Stimulated activated CD4-positive, alpha-beta T cell treated with anti-CD3 and anti-CD28 coated beads, Interleukin-2, amount 100 ng/mL, for 48 hours (primary cell): ENCODE measurements around the gene MPDZ.
"Not testable (repeated sequence)": the region's sequence is repeated elsewhere in the genome, so short reads cannot be mapped to it uniquely, and the experiment has no call there.

Experiments
- DNase-seq, 2 donors: peaks; one replicate each; pipeline ENCODE4 v3.0.0-alpha.2; 2020

Gene MPDZ

GRCh38 chr9:13266167-13266566, 13.3 kb downstream of the MPDZ start:
- DNase-seq: no peak

- no peak for DNase-seq
These were observed 14.7 kb downstream of the MPDZ start for GRCh38 chr9:13264788-13265187.

GRCh38 chr9:13263511-13263910, 16.0 kb downstream of the MPDZ start:
- no peak for DNase-seq

GRCh38 chr9:13252852-13253251, 26.6 kb downstream of the MPDZ start:
- no peak for DNase-seq

GRCh38 chr9:13244181-13244580, 35.3 kb downstream of the MPDZ start:
- no peak for DNase-seq

GRCh38 chr9:13241283-13241682, 38.2 kb downstream of the MPDZ start:
- DNase-seq: no peak

- no peak for DNase-seq
These were observed 39.8 kb downstream of the MPDZ start for GRCh38 chr9:13239660-13240059.

GRCh38 chr9:13239208-13239607, 40.3 kb downstream of the MPDZ start:
- DNase-seq: no peak

GRCh38 chr9:13234932-13235331, 44.6 kb downstream of the MPDZ start:
- DNase-seq: no peak

- DNase-seq: no peak
These were observed 51.1 kb downstream of the MPDZ start for GRCh38 chr9:13228431-13228830.

- DNase-seq: no peak
These were observed 55.1 kb downstream of the MPDZ start for GRCh38 chr9:13224366-13224765.

GRCh38 chr9:13222733-13223132, 56.8 kb downstream of the MPDZ start:
- not testable (repeated sequence) for DNase-seq

- no peak for DNase-seq
These were observed 57.8 kb downstream of the MPDZ start for GRCh38 chr9:13221741-13222140.

- DNase-seq: no peak
These were observed 58.7 kb downstream of the MPDZ start for GRCh38 chr9:13220837-13221236.

- DNase-seq: no peak
These were observed 63.5 kb downstream of the MPDZ start for GRCh38 chr9:13215791-13216554.

GRCh38 chr9:13213998-13214397, 65.5 kb downstream of the MPDZ start:
- no peak for DNase-seq

- DNase-seq: no peak
These were observed 66.2 kb downstream of the MPDZ start for GRCh38 chr9:13213337-13213736.

GRCh38 chr9:13210306-13210705, 69.2 kb downstream of the MPDZ start:
- DNase-seq: no peak

- no peak for DNase-seq
These were observed 70.0 kb downstream of the MPDZ start for GRCh38 chr9:13209498-13209897.

GRCh38 chr9:13205824-13206223, 73.7 kb downstream of the MPDZ start:
- DNase-seq: no peak

- DNase-seq: no peak
These were observed 89.5 kb downstream of the MPDZ start for GRCh38 chr9:13190040-13190439.

- no peak for DNase-seq
These were observed 90.1 kb downstream of the MPDZ start for GRCh38 chr9:13189362-13189761.

- no peak for DNase-seq
These were observed 92.7 kb downstream of the MPDZ start for GRCh38 chr9:13186774-13187173.

GRCh38 chr9:13186091-13186490, 93.4 kb downstream of the MPDZ start:
- DNase-seq: no peak

GRCh38 chr9:13181652-13182051, 97.8 kb downstream of the MPDZ start:
- DNase-seq: no peak
